Measurements from ENCODE around the gene ATIC.

GRCh38 chr2:215332872-215333595 is 21.2 kb downstream of the ATIC start:
- TF ChIP-seq EP300 (IDR thresholded peaks at IDR 0.05) (no peak), CTCF (IDR thresholded peaks at IDR 0.05) (no peak)

Data from gastroesophageal sphincter (tissue), 3 donors.